ENCODE data around the gene SLC7A5.
A peak's percentile ranks its signal among the peaks of the same experiment; 100 is the strongest.
"Not testable (repeated sequence)": the region's sequence is repeated elsewhere in the genome, so short reads cannot be mapped to it uniquely, and the experiment has no call there.

The SLC7A5 gene

DNA sequence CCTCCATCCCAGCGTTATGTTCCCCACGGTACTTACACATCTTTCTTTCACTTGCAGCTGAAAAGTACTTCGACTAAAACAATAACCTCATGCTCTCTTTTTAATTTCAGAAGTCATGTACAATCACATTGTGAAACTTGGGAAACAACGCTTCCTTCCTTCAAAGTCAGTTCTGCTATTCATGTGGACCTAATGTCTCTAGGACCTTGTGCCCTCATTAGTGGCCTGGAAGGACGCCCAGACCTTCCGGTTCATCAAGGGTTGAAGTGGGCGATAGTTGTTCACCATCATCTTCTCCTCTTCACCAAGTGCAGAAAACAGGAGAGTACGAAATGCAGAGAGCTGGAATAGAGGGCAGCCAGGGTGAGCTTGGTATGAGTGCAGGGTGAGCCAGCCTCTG lies 18.6 kb upstream of the SLC7A5 start:
- DNase-seq: peak; percentile 32 to 60

DNA sequence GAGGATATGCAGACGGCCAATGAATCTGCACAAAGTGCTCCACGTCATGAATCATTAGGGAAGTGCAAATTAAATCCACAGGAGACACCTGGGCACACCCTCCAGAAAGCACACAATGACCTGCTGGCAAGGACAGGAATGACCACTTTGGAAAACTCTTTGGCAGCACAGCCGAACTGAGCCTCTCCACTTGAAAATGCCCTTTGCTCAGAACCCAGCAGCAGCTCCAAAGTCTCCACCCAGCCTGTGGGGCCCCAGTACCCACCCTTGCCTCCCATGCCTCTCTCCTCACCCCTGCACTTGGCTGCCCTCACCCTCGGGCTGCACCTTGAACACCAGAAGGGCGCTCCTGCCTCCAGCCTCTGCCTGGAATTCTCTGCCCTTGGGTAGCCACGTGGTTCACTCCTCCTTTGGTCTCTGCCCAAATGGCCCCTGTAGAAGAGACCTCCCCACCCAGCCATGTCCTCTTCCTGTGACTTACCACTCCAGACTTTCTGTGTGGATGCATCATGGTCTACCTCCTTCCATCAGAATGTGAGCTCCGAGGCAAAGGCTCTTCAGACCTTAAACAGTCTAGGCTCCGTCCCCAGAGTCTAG lies 16.2 kb upstream of the SLC7A5 start:
- not testable (repeated sequence) for DNase-seq

DNA sequence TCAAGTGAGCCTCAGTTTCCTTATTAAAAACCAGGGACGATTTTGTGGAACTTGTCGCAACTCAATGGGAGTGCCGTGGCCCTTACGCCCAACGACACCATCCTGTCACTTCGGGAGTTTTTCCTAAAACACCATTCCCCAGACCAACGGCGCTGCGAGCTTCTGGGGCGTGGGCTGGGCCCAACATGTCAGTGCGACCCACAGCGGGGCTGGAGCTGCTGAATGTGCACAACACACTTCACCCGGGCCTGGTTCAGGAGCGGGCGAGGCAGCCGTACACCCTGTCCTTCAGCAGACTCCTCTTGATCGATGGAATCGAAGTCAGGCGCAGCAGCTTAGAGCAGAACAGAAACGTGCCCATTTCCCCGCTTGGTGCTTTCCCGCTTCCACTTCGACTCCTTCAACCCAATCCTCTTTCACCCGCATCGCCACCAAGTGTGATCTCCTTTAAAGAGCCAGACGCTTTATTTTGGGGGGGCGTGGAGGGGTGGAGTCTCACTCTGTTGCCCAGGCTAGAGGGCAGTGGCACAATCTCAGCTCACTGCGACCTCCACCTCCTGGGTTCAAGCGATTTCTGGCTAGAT lies 13.2 kb upstream of the SLC7A5 start:
- DNase-seq: no peak

DNA sequence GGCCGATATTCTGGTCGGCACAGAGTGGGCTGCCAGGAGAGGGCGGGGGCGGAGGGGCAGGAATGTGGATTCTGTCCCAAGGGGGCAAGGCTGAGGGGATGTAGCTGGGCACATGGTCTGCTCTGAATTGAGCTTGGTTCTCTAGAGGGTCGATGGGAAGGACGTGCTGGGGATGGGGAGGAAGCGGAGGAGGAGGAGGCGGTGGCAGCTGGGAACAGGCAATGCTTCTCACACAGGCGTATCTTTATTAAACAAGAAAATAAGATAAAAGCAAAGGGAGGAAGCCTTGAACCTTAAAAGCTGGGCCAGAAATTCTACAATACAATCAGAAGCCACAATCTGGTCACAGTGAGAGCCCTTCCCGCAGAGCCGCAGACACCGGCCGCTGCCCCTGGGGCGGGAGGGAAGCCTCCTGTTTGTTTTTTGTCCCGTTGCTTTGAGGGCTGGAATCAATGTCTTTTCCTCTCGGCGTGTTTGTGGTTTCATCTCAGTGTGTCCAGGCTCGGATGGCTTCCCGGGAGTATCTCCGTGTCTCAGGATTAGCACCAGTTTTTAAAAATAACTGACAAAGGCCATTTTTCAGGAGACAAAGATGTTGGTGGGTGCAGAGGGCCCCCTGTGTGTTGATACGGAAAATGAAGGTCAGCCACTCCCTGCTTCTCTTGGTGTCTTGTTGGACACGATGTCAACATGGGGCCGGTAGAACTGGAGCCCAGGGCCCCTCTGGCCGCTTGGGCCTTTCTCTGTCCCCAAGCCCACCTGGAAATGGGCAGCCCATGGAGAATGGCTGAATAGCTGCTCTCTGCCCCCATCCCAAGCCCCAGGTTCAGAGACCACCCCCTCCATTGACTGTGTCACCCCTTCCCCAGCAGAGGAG lies 12.3 kb upstream of the SLC7A5 start:
- no peak for DNase-seq

DNA sequence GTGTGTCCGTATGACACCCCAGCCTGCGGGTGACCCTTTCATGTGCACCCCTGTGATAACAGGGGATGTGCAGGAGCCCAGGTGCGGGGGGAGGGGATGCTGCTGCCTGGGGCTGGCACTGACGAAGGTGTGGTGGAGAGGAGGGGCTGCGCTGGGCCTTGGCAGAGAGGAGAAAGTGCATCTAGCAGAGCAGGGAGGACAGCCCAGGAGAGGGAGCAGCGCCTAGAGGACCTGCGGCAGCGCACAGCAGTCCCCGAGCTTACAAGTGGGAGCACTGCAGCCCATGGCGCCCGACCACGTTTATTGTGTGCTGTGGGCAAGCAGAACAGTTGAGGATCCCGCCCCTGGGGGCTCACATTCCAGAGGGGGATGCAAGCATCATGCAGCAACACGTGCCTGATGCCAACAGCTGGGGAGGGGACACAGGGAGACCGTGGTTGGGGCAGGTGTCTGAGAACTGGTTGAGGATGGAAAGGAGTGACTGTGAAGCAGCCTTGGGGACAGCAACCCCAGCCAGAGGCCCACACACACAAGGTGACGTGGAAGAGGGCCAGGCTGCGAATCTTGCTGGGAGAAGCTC lies 10.9 kb upstream of the SLC7A5 start:
- no peak for DNase-seq

DNA sequence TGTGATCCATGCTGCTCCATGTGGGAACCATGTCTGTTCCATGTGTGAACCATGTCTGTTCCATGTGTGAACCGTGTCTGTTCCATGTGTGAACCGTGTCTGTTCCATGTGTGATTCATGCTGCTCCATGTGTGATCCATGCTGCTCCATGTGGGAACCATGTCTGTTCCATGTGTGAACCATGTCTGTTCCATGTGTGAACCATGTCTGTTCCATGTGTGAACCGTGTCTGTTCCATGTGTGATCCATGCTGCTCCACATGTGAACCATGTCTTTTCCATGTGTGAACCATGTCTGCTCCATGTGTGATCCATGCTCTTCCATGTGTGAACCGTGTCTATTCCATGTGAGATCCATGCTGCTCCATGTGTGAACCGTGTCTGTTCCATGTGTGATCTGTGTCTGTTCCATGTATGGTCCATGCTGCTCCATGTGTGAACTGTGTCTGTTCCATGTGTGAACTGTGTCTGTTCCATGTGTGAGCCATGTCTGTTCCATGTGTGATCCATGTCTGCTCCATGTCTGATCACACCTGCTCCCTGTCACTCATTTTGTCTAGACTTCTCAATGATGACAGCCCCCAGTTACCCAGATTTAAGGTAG lies 10.2 kb upstream of the SLC7A5 start:
- not testable (repeated sequence) for DNase-seq

DNA sequence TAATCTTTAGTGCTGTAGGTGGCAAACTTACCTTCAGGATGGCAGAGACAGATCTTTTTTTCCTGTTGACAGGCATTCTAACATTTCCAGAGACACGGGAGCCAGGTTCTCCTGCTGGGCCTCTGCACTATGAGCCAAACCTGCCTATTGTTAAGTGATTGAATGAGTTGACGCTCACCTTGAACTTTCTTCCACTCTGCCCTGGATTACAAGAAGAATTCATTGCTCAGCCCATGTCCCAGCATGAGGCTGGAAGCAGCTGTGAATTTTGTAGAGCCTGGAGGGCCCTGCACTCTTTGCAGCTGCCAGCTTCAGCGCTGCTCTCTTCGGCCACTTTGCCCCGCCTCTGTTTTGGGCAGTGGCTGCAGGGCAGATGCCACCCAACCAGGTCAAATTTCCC lies 9.4 kb upstream of the SLC7A5 start:
- DNase-seq: no peak

DNA sequence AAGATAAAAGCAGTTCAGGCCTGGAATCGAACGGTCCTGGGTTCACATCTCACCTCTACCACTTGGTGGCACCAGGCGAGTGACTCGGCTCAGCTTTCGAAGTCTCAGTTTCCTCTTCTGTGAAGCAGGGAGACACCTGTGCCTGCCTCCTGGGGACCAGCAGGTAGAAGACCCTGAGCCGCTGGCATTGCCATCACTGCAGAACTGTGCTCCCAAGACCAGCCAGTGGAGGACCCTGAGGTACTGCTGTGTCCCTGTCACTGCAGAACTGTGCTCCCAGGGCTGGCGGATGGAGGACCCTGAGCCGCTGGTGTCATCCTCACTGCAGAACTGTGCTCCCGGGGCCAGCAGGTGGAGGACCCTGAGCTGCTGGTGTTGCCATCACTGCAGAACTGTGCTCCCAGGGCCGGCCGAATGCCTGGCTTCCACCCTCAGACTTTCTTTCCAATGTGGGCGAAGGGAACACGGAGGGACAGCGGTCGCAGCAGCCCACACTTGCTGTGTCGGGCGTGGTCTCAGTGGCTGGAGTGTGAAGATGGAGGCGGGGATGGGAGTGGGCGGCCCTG lies 8.7 kb upstream of the SLC7A5 start:
- DNase-seq: no peak

DNA sequence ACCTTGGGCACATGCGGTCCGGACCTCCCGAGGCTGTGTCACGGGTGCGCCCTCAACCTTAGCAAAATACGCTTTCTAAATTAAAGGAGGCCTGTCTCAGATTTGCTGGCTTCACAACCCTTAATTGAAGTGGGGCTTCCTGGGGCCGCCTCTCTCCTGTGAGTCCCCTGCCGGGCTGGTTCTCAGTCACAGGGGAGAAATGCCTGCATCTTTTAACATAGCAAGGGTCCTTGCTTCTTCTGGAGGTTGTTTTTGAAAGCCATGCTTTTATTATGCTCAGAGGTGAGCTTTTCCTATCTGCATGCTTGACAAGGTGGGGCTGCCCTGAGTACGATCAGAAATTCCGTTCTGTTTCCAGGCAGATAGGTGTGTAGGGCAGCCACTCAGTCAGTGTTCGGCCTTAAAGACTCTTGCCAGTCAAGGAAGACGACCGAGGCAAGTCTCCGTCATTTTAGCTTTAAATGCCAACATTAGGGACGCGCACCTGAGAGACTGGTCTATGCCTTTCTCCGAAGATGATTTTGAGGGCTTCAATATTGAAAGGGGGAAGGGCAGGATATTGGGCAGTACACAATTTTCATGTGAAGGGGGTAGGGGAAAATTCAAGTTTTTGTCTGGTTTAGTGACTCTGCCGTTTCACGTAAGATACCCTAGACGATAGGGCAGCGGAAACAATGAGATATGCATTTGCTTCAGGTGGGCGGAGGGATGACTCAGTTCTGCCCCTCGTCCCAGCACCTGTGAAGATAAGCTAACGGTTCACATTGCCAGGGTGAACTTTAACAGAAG lies 5.5 kb upstream of the SLC7A5 start:
- no peak for DNase-seq

DNA sequence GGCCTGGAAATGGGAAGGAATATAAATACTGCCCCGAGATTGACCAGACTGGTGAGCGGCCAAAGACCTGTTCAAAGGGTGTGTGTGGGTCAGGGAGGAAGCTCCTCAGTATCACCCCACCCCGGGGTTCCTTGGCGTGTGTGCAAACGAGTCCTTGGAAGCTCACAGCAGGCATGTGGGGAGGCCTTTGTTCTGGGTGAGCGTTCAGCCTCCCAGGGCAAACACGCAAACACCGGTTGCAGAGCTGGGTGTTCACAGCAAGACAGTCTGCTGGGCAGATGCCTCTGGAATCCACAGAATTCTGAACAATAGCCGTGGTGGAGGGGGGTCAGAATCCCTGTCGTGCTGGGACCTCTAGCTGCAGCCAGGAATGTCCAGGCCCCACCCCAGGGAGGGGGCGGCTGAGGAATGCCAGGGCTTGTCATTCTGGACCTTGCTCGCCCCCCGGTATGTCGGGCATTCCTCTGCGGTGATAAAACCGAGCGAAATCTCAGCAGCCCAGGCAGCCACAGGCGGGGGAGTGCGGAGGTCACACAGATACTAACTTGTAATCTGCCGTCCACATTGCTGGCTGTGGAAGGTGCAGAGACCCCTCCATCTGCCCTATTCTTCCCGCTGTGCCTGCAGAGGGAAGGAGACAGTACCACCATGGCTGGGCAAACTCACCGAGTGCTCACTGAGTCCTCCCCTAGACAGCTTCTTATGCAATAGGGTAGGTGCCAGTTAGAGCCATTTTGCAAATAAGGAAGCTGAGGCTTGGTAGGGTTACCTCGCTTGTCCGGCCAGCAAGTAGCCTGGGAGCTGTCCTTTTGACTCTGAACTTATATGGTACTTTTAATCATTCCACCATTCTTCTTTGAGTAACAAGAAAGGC lies 1.3 kb upstream of the SLC7A5 start:
- DNase-seq: peak; percentile 71 to 75

DNA sequence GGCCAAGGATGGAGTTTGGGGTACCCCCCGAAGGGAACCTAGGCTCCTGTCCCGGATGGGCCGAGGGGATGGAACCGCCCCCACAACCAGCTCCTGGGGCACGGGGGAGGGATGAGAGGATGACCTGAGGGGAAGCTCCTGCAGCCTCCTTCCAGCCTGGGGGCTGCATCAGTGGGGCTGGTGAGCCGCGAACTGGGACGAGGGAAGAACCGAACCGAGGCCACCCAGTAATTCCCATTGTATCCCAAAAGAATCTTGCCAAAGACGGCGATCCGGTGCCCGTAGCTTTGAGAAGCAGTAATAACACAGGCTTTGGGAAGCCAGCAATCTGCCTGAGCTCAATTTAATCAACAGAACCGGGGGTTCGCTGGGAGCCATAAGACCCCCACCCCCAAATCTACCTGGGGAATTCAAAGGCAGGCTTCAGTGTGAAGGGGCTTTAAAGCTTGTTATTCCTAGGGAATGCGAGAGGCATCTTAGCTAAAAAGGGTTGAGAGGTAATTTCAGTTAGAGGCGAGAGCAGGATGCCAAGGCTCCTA lies 641 bp upstream of the SLC7A5 start:
- not testable (repeated sequence) for DNase-seq

DNA sequence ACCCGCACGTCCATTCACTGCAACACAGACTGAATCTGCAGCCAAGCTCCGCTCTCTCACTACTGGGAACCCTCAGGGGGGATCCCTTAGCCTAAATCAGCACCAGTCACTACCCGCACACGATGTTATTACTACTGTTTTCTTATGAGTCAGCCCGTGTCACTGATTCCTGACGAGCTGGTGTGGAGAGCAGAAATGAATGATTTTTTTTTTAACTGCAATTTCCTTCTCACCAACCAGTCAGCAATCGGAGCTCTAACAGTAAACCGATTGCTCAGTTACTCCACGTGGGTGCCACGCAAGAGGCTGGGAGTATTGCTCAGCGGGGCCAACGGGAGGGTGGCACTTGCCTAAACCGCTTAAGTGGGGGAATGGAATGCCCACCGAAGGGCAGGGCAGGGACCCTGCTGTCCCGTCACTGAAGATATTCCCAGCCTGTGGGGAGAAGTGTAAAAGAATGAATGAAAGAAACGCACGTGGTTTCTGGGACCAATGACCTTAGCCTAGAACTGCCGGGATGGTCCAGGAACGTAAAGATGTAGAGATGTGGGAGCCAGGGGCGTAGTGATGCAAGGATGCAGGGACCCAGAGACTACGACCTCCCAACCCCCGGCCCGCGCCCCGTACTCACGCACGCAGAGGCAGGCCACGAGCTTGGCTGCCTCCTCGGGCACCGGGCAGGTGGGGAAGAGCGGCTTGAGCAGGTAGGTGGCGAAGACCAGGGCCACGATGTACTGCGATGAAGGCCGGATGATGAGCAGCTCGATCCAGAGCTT lies 865 bp downstream of the SLC7A5 start:
- peak; percentile 65 to 66 for DNase-seq

DNA sequence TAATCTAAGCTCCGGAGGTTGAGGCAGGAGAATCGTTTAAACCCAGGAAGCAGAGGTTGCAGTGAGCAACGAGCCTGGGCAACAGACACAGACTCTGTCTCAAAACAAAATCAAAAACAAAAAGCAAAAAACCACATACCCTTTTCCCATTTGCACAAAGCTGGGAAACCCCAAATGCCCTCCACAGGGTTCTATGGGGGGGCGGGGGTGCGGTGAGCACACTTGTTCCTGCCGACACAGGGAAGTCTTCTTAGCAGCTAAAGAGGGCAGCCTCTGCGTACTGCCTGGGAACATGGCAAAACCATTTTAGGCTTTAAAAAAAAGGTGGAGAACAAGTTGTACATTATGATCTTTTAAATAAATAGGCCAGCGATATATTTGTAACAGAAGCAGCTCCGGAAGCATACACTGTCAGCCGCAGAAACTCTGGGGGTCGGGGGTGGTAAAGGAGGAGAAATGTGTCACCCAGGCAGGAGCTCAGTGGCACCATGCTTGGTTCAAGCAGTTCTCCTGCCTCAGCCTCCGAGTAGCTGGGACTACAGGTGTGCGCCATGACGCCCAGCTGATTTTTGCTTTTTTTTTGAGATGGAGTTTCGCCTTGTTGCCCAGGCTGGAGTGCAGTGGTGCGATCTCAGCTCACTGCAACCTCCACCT lies 3.3 kb downstream of the SLC7A5 start:
- not testable (repeated sequence) for DNase-seq

DNA sequence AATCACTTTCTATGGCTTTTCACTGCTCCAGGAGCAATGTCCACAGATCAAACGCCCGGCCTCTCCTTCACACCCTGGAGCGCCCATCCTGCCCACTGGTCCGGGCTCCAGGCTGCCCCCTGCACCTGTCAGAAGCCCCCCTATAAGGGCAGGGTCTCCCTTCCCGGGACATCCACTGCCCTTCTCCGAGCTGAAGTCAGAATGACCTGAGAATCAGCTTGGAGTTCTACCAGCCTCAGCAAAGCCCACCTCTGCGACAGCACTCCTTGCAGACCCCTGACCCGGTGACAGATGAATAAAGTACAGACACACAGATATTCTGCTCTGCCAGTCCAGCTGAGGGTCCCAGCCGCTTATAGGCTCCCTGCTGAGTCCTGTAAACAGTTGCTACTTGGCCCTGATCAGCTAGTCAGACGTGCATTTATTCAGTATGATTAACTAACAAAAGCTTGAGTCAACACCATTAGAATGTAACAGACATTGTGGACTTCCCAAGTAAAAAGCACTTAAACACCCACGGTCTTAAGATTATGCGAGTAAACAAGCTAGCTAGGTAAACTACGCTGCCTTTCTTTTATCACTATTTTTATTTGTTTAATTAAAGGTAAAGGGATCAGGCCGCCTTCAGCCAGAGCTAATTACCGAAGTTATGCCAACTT lies 4.8 kb downstream of the SLC7A5 start:
- DNase-seq: no peak

DNA sequence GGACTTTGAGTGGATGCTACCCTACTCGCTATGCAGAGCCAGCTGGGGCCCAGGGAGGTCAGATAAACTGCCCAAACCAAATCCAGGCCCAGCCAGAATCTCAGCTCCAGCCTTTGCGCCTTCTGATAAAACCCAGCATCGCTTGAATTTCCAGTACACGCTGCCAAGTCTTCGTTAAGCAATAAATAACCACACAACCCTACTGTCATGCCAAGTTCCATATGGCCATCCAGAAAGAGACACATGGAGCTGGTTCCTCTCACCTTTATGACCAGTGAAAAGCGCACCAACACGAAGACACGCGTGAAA lies 6.0 kb downstream of the SLC7A5 start:
- DNase-seq: not testable (repeated sequence)

DNA sequence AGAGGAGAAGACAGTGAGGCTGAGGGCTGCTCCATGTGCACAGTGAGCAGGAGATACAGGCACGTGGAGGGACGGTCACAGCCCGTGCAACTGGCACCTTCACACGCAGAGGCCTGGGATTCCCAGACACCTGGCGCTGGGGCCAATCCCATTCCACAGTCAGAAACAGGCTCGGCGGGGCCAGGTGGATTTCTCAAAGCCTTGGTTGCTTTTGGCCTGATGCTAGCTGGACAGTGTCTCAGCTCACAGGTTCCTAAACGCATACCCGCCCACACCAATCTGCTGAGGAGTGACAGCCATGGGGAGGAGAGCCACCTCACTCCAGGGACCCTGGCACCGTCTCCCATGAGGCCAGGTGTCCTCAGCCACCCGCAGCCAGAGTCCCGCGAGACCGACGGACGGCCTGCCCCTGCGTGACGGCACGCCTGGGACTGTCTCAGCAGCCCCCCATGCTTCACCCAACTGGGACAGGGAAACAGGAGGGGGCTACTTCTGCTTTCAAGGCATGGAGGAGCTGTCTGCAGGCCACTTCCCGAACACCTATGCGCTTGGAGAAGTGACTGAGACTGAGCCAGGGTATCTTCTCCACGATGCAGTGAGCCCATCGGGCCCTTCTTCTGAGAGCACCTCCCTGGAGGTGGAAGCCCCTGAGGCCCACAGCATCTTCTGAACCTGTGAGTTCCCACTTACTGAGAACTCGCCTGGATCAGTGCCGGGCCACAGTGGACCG lies 6.5 kb downstream of the SLC7A5 start:
- DNase-seq: not testable (repeated sequence)

DNA sequence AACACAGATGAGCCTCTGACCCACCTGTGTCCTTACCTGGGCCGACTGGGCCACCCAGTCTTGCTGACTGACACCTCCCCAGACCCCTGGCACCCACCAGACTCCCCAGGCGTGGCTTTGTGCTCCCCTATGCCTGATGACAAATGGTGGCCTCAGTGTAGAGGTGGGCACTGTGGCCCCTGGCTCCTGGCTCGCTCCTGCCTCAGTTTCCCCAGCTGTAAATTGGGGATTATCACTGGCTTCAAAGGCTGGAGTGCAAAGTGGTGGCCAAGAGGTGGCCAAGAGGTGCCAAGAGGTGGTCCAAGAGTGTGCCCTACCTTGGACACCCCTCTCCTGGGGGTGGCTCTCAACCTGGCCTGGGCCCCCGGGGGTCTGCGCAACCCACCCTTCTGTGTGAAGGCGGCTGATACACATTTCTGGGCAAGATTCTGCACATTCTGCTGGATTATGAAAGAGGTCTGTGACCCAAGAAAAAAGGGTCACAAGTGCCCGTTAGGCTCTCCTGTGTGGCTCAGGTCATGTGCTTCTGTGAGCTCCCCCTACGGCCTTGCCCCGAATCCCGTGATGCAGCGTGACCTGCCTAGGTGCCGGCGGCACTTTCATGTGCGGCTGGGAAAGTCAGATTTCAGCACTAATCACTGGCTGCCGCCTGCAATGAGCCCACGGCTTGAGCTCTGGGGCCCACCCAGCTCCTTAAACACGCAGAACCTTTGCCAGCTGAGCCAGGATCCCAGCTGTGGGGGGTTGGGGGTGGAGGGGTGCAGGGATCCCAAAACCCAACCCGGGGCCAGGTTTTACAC lies 7.8 kb downstream of the SLC7A5 start:
- DNase-seq: not testable (repeated sequence)

Data from AML-193 (cell line).